GM12892 (cell line): ENCODE results near the gene INAVA.

Source experiments
- POLR2A ChIP-seq: IDR thresholded peaks from 2 replicates; pipeline ENCODE4 v1.6.1; 2011; ENCODE audit warnings: low read depth, low read length, control low read depth
- POLR2AphosphoS5 ChIP-seq: IDR thresholded peaks from 2 replicates; pipeline ENCODE4 v1.6.1; 2011; ENCODE audit warnings: low read depth, low read length, control low read depth
- TAF1 ChIP-seq: IDR thresholded peaks from 2 replicates; pipeline ENCODE4 v1.6.1; 2011; ENCODE audit warnings: low read depth, mild to moderate bottlenecking, control low read depth, low read length, borderline replicate concordance

DNA sequence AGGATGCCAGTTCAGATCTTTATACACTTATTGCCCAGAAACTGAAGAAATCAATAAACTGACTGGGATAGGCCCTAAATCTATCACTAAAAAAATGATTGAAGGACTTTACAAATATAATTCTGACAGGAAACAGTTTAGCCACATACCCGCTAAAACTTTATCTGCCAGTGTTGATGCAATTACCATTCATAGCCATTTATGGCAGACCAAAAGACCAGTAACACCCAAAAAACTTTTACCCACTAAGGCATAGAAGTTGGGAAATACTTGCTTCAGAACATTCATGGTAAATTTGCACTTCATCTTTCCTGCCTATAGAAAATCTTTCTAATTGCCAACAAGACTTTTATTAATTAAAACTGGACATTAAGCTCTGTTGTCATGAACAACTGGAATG, 36.9 kb upstream of the INAVA start:
- TF ChIP-seq TAF1, result no peak
- no peak for TF ChIP-seq POLR2A
- TF ChIP-seq POLR2AphosphoS5, result no peak
